ENCODE measurements around the gene PML.

Gene PML

DNA sequence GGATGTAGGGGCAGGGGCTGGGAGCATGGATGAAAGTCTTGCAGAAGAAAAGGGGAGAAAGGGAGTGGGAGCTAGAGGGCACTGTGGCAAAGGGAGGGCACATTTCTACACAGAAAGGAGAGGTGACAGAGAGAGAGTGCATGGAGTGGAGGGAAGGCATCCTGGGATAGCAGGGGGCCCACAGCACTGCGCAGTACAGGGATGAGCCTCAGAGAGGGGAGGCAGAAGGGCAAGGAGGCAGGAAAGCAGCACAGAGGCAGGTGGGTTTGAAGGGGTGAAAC is 7.8 kb upstream of the PML start:
- DNase-seq: no peak

- no peak for DNase-seq
Measured at GRCh38 chr15:73987250-73987649, 7.3 kb upstream of the PML start.

DNA sequence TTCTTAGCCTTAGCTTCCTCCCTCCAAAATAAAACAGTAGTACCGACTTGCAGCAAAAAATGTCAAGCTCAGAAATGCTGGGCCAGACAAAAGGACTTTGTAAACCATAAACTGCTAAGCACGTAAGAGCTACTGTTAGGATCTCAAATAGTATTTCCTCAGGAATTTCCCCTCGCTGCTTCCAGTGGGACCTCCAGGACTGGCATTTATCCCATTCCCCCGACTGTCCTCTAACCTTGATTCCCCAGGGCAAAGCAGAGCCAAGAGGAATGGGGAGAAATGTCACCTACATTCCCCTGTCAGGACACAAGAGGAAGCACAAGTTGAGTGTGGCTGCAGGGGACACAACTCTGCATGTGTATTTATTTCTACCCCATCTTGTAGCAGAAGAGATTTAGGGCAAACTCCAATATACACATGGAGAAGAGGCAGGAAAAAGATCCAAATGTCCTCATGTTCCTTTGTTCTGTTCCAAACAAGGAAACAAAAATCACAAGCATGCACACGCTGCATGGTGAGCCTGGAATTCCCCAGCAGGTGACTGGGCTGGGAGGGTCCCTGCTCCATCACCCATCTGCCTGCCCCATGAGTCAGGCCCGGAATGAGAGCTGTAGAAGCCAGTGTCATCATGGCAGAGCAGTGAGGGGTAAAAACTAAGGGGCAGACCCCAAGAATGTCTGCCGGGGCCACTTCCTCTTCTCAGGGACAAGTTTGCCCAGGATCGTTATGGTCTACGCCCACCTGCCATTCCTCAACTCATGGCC is 6.7 kb upstream of the PML start:
- no peak for DNase-seq

DNA sequence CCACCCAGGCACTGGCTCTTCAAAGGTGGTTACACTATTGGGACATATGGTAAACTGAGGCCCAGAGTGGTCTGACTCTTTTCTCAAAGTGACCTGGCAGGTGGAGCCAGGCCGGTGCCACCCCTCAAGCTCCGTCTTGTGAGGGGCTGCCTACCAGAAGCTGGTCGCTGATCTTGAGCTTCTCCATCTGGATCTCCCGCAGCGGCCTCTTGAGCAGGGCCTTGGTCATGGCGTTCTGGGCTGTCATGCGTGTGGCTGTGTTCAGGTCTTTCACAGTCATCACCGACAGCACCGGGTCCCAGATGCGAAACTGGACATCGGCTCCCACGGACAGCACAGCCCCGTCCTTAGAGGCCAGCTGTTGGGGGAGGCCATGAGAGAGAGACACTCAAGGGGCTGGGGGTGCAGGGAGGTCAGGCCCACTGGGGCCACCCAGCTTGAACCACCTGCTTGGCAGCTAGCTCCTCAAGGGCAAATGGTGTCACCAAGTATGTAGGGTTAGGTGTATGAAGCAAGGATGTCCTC is 6.0 kb upstream of the PML start:
- no peak for DNase-seq

GRCh38 chr15:73989001-73989798 is 5.3 kb upstream of the PML start:
- DNase-seq: no peak

GRCh38 chr15:73990250-73991005 is 4.1 kb upstream of the PML start:
- DNase-seq: no peak

DNA sequence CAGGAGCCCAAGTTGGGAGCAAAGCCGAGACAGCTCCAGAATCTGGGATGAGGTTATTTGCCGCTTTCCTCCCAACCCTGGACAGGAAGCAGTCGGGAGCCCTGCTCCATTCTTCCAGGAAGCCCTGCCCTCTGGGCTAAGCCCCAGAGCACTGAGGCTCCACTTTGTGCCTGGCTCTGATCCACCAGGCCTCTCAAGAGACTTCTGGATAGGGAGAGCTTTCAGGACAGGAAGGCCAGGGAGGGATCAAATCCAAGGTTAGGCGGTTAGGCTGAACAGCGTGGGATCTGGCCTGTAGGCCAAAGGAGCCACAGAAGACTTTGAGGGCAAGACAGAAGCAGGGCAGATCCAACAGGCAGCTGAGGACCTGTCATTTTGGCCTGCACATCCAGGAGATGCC is 3.3 kb upstream of the PML start:
- no peak for DNase-seq

GRCh38 chr15:73991726-73992593 is 2.6 kb upstream of the PML start, which contains the start of gene STOML1:
Gene STOML1 (minus strand): TSS chr15:73992295. CDS start chr15:73992223, 72 bp downstream.
- peak; percentile 81 to 91 for DNase-seq

DNA sequence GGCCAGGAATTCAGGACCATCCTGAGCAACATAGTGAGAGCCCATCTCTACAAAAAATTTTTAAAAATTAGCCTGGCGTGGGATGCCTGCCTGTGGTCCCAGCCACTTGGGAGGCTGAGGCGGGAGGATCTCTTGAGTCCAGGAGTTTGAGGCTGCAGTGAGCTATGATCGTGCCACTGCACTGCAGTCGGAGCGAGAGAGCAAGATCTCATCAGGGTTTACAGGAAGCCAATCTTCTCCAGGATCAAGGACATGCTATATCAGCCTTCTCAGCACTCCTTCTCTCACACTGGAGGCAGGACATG is 2.0 kb upstream of the PML start:
- DNase-seq: no peak

DNA sequence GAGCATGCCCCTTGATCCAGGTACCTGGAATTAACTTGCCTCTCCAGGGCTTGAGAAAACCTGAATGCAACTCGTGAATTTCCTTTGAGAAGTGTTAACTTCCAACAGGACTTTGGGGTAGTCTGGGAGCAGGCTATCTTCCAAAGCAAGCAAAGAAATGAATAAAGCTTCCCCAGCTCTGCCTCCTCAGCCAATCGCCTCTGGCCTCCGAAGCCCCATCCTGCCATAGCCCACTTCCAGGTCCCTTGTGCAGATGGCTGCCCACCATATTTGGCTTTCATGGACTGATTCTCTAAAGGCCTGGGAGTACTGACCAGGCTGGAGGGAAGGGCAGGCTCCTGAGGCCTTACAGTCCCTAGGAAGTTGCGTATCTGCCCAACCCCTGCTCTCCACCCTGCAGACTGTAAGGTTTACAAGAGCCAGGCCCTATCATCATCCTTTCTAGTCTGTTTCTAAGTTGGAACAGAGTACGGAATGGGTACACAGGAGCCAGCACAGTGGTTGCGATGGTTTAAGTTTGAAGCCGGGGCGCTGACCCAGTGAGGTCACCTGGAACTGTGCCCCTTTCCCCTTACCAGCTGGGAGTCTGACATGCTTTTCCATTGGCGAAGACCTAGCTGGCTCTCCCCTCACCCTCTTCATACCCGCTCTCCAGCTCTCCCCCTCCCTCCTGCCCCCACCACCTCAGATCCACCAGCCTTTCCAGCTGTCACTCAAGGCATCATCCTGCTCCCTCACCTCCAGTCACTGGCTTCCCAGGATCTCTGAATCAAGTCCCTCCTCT is 1.1 kb upstream of the PML start:
- DNase-seq: no peak

DNA sequence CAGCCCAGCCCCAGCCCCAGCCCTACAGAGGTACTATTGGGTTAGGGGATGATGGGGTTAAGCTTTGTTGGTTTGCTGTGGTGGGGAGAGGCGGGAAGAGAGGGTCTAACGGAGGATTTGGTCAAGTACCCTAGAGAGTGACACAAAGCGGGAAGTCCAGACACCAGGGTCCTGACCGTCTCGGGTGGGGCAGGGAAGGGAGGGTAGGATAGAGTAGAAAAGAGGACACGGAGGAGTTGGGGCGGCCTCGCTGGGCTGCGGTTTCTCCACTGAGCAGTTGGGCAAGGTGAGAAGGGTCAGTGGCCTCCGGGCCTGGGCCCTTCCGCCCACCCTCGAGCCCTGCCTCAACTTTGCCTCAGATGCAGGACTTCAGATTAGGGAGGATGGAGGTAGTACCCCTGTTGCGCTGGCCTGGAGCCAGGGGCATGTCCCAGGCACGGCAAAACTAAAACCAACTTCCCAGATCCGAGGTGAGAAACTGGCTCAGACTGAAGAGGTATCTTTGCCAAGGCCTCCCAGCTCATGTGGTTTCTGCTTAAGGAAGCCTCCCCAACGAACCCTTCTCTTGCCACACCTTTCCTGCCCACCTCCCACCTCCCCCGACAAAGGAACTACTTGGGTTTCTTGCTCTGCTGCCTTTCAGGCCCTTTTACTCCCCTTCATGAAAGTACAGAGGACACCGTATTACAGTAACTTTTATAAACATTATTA is 551 bp downstream of the PML start:
- no peak for DNase-seq

DNA sequence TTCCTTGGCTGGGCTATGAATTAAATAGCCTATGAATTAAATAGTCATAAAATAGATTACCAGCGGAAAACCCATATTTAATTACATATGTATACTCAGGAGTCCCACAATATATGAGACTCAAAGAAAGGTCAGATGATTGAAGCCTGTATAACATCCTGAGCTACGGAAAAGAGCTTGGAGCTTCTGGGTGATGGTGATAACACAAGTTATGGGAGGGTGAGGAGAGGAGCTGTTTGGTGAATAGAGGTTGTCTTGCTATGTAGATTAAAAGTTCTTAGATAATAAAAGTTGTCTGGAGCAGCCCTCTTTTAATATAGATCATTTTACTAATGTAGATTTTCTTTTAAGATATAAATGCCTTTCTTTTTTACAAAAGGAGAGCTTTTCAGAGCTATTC is 1.8 kb downstream of the PML start:
- no peak for DNase-seq

DNA sequence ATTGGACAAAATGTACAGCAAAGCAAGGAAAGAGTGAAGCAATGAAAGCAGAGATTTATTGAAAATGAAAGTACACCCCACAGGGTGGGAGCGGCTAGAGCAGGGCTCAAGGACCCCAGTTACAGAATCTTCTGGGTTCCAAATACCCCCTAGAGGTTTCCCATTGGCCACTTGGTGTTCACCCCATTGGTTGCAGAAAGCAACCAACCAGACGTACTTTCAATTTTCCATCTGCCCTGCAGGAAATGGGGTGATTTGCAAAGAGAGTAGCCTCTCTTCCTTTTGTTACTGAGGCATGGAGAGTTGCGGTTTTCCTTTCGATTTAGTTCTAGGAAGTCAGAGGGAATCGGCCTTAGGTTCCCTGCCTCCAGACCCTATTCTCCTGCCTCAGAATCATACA is 2.4 kb downstream of the PML start:
- no peak for DNase-seq

DNA sequence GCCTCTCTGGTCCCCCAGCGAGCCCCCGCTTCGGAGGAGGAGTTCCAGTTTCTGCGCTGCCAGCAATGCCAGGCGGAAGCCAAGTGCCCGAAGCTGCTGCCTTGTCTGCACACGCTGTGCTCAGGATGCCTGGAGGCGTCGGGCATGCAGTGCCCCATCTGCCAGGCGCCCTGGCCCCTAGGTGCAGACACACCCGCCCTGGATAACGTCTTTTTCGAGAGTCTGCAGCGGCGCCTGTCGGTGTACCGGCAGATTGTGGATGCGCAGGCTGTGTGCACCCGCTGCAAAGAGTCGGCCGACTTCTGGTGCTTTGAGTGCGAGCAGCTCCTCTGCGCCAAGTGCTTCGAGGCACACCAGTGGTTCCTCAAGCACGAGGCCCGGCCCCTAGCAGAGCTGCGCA is 3.5 kb downstream of the PML start:
- DNase-seq: no peak

- no peak for DNase-seq
Measured at GRCh38 chr15:74006774-74007639, 12.5 kb downstream of the PML start.

DNA sequence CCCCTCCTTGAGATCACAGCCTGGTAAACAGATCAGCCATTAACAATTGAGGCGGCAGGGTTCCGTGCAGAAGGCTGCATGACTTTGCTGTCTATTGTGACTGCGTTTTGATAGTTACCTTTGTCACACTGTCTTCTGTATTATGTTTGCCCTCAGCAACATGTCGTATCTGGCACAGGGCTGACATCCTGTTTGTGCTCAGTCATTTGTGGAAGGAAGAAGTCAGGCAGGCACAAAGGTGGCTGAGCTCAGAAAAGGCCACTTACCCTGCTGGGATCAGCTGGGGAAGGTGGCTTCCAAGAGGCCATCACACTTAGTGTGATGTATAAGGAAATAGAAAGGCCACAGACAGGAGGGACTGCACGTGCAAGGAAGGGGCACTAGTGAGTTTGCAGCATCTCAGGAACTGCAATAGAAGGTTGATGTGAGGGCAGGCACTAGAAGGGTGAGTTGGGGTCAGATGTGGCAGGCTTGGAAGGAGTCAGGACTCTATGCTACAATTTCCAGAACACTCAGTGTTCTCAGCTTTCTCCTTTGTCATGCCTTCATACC is 13.4 kb downstream of the PML start:
- DNase-seq: no peak

- DNase-seq: no peak
Measured at GRCh38 chr15:74008901-74009300, 14.4 kb downstream of the PML start.

DNA sequence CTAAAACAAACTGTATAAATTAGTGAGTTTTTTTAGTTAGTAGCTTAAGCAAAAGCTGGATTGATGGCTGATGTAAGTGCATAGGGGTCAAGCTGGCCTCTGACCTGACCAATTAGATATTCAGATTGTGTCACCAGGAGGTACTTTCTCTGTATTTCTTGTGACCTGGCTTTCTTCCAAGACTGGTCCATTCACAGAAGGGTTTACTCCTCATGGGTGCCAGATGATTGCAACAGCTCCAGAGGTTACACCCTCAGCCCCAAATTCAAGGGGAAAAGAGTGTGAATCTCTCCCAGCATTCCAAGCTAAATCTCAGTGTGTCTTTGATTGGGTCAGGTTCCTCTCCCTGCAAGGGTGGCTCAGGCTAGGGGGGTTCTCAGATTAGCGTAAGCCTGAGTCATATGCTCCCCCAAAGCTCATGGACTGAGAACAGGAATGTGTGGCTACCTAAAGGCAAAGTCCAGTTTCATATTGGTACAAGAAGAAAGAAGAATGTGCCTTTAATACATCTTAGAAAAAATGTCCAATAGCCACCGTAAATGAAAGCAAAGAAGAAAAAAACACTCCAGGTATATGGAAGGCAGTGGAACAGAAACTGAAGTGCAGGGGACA is 16.5 kb downstream of the PML start:
- DNase-seq: no peak

DNA sequence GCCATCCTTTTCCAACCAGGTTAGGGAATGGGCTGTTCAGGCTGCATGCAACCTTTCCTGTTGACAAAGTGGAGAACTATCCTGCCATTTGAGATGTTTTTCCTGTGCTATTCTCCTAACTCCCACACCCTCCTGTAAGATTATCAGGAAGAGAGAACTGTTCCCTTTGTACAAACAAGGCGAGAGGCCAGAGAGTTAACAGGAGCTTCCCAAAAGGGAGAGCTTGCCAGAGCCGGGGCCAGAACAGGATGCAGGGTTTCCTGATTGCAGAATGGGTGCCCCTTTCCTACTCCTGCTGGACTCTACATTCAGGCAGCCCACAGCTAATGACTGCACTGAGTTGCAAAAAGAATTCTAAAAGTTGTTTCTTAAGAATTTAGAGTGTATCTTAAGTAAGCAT is 17.1 kb downstream of the PML start:
- no peak for DNase-seq

Data from NCI-H187 (cell line).